CMK (cell line): ENCODE data around the gene ZCWPW1.

ENCODE experiments used
- DNase-seq: peaks from one replicate; pipeline ENCODE4 v3.0.0-alpha.2; 2010; ENCODE audit warnings: low read depth

Gene ZCWPW1

GRCh38 chr7:100432621-100433275 lies 4.2 kb upstream of the ZCWPW1 start:
- DNase-seq, result no peak

DNA sequence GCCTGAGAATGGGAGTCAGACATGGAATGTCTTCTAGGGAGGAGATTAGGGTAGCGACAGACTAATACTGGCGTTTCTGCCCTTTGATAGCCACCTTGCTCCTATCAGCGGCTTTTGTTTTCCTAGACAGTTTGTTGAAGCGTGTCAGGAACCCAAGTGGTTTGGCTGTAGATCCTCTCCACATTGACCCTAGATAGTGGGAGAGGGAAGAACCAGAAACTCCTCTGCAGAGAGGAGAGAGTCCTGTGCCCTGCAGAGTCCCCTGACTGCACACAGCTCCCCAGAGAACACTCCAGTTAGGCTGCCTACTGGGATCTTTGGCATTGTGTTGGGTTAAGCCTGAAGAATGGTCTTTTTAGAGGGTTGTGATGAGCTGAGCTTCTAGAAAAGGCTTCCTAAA lies 3.5 kb upstream of the ZCWPW1 start:
- no peak for DNase-seq

GRCh38 chr7:100431286-100431735 lies 2.8 kb upstream of the ZCWPW1 start:
- DNase-seq, result no peak

DNA sequence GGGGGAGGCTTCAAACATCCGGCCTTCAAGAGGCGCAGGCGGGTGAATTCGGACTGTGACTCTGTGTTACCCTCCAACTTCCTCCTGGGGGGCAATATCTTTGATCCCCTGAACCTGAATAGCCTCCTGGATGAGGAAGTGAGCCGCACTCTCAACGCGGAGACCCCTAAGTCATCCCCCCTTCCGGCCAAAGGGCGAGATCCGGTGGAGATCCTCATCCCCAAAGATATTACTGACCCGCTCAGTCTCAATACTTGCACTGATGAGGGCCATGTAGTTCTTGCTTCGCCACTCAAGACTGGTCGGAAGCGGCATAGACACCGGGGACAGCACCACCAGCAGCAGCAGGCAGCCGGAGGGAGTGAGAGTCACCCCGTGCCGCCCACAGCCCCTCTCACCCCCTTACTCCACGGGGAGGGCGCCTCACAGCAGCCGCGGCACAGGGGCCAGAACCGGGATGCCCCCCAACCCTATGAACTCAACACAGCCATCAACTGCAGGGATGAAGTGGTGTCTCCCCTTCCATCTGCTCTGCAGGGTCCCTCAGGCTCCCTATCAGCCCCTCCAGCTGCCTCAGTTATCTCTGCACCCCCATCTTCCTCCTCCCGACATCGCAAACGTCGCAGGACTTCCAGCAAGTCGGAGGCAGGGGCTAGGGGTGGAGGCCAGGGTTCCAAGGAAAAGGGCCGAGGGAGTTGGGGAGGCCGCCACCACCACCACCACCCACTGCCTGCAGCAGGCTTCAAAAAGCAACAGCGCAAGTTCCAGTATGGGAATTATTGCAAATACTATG lies 2.2 kb upstream of the ZCWPW1 start:
- DNase-seq, result no peak

DNA sequence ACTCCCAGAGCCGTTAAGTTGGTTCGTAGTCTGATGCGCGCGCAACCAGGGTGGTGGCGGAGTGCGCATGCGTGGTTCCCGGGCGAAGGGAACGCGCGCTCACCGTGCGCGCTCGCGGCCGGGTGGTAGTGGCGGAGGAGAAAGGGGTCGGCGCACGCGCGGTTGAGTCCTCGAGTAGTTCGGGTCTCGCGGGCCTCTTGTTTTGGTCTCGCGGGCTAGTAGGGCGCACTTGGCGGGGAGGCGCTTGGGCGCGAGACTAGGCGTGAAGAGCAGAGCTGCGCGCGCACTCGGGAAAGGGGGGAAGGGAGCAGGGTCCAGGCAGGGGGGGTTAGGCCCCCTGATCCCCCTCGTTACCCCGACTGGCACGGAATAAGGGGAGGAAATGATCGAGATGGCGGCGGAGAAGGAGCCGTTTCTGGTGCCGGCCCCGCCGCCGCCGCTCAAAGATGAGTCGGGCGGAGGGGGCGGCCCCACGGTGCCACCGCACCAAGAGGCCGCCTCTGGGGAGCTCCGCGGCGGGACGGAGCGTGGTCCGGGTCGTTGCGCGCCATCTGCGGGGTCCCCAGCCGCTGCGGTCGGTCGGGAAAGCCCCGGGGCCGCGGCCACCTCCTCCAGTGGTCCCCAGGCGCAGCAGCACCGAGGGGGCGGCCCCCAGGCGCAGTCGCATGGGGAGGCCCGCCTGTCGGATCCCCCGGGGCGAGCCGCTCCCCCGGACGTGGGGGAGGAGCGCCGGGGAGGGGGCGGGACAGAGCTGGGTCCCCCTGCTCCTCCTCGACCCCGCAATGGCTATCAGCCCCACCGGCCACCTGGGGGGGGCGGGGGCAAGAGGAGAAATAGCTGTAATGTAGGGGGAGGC lies 1.4 kb upstream of the ZCWPW1 start, which contains the start of gene MEPCE:
TSS of gene MEPCE (plus strand) at position 195 of the 856 bp plus-strand sequence. CDS start at position 383, 188 bp downstream.
- DNase-seq, result peak; percentile 85

DNA sequence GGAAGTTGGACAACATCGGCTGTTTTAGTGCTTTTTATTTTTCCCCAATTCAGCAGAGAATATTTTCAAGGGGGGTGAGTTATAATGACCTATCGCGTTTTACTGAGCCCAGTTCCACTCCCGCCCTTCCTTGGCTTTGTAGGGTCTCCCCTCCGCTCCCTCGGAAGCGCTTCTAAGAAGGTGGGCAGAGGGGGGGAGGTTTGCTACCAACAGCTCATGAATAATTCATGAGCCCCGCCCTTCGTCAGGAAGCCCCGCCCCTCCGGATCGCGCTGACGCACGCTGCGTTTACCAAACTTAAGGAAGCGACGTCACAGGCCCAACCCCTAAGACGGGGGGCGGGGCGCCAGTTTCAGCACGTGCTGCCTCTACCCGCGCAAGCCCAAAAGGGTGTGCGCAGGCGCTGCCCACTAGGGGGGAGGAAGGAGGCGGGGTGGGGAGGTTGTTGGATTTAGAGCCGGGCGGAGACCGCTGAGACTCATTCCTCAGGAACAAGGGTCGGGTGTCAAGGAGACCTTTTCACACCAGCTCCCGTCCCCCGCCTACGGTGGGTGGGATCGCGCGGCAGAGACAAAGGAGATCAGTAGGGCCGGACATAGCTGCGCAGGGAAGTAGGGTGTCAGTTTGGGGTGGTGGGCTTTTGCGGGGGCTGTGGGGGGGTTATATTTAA lies 599 bp upstream of the ZCWPW1 start:
- peak; percentile 99 for DNase-seq

DNA sequence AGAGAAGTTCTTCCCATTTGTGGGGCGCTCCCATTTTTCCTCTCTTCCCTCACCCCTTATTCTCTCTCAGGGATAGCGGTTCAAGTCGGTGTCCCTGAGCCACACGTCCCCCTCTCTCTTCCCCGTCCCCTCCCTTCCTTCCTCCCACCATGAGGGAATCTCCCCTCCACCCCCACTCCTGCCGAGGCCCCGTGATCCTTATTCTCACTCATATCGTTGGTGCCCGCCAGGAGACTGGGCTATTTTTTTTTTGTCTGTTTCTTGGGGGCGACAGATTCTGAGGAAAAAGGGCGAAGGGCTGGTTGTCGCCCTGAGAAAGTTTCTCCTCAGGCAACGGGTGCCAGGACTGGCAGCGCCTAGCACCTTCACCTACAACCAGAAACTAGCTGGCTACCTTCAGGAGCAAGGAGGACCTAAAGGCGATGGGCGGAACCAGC lies 723 bp downstream of the ZCWPW1 start:
- DNase-seq, result no peak

GRCh38 chr7:100426516-100426915 lies 2.0 kb downstream of the ZCWPW1 start:
- no peak for DNase-seq

- DNase-seq, result no peak
These were observed 3.2 kb downstream of the ZCWPW1 start for GRCh38 chr7:100425347-100425746.

DNA sequence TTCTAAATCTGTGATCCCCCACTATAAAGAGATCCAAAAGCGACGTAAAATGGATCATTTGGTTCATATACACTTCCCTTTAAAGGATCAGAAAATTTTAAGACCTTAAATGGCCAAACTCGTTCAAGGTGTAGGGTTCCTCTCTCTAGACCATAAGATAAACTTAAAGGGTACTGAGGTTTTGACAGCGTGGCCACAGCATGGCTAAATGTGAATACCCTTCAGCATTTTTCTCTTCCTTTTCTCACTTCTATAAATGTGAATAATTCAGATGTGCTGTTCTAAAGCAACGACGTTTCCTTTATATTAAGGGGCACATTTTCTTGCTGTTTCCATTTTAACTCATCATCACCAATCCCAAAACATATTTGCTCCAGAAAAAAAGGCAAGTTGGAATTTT lies 5.2 kb downstream of the ZCWPW1 start:
- DNase-seq, result no peak

DNA sequence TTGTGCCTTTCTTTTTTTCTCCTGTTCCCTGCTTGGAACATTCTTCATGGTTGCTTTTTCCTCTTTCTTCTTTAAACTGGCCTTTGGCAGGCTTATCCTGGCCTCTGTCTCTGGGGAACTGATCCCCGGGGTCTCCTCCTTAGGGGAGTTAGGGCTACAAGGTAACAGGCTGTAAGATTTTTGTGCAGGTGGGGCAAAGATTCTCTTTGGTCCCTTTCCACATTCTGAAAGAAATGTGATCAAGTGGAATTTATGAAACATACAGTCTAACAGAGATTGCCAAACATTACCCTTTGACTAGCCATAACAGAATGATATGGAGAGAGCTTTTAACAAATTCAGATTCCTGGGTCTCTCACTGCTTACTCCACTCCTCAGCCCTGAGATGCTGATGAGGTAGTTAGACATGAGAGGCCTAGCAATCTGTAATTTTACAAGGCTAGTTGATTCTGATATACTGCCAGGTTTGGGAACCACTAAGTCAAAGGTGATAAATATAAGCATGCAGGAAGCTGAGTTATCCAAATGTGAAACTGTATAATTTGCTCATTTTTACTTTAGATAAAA lies 8.8 kb downstream of the ZCWPW1 start:
- no peak for DNase-seq

DNA sequence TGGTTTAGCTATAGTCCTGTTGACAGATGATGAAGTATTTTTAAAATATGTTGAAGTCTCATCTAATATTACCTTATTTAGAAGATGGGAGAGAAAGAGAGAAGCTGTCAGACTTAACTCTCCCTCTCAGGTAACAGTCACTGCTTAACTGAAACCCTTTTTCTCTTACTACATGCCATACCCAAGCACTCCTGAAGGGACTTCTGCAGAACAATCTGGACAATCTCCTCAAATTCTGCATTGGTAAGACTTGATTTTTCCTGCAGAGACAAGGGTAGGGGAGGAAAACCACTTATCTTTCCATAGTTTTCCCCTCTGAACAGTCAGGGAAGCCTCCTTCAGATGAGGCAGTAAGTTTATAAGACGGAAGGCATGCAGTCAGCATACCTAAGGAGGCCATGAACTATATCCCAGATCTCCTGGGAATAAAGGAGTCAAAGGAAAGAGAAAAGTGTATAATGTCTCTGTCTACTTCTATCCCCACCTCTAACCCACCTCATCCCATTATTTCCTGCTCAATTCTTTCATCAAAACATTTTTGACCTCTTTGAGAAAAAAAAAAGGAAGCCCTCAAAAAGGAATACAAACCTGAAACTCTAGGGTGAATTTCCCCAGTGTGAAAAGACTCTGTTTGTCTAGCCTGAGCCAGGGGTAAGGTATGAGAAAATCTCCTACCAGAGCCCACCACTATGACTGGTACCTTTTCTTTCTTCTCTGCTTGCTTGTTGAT lies 9.4 kb downstream of the ZCWPW1 start:
- DNase-seq, result no peak

DNA sequence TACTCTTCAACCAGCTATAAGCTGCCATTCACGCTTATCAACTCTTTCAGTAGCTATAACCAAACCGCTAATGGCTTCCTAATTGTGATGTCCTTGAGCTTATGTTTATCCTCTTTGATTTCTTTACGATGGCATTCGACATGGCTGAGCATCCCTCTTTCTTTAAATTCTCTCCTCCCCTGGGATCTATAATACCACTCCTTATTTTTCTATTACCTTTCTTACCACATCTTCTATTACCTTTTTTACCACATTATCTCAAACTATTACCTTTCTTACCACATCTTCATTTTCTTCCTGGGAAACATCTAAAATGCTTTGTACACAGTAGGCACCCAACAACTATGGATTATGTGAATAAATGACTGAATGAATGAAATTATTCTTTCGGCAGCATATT lies 13.1 kb downstream of the ZCWPW1 start:
- DNase-seq, result no peak

- DNase-seq, result no peak
These were observed 14.6 kb downstream of the ZCWPW1 start for GRCh38 chr7:100413889-100414288.

- no peak for DNase-seq
These were observed 15.2 kb downstream of the ZCWPW1 start for GRCh38 chr7:100413346-100413745.

DNA sequence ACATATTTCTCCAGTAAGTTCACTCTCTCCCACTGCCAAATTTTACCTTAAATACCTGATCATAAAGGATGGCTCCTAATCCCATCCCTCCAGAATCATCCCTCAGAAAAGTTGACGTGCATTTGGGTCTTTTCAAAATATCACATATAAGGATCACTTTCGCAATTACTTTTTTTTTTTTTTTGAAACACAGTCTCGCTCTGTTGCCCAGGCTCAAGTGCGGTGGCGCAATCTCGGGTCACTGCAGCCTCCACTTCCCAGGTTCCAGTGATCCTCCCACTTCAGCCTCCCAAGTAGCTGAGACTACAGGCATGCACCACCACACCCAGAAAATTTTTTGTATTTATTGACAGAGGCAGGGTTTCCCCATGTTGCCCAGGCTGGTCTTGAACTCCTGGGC lies 17.4 kb downstream of the ZCWPW1 start:
- no peak for DNase-seq

DNA sequence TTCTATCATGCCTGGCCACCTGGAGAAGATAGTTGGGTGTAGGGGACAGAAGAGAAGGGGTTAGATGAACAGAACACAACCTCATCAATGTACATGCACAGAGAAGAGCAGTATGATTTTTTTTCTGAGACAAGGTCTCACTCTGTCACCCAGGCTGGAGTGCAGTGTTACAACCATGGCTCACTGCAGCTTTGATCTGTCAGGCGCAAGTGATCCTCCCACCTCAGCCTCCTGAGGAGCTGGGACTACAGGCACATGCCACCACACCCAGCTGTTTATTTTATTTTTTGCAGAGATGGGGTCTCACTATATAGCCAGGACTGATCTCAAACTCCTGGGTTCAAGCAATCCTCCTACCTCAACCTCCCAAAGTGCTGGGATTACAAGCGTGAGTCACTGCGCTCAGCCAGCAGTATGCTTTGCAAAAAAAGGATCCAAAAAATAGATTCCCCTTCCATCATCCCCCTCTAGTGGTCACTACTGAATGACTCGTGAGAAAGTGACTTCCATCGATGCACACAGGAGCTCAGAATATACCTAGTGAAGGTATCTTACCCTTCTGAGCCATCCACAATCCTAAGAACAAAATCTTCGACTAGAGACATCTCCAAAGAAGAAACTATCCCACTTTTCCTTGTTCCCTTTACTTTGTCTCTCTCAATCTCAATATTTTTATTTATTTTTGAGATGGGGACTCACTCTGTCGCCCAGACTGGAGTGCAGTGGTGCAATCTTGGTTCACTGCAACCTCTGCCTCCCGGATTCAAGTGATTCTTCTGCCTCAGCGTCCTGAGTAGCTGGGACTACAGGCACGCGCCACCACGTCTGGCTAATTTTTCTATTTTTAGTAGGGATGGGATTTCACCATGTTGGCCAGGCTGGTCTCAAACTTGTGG lies 21.0 kb downstream of the ZCWPW1 start:
- no peak for DNase-seq

GRCh38 chr7:100406767-100407166 lies 21.7 kb downstream of the ZCWPW1 start:
- DNase-seq, result no peak

DNA sequence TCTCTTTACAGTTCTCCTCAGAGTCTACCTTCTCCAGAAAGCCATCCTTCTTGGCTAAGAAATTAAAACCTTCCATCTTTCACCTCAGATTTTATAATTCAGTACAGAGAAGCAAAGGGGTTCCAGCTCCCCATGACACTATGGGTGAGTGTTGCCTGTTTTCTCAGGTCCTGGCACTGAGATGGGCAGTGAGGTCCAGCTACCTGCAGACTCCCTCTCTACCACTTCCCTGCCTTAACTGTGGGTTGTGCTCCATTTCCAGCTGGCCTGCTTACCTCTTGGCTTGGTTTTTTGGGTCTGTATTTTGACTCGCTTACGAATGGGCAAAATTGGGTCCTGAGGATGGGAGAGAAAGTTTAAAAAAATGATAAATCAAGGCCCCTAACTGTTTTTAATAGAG lies 26.3 kb downstream of the ZCWPW1 start:
- DNase-seq, result no peak

GRCh38 chr7:100401811-100402210 lies 26.7 kb downstream of the ZCWPW1 start:
- no peak for DNase-seq
